ENCODE data around the gene AAK1. TPM values are rescaled to one million over a fixed set of nuclear protein-coding genes. Genes with fewer than 3 reads are reported as not detected.
"Not testable (repeated sequence)": the region's sequence is repeated elsewhere in the genome, so short reads cannot be mapped to it uniquely, and the experiment has no call there.

The AAK1 gene
- total and polyA plus RNA-seq, 8 donors, result 12.9 to 115 (median 66.8) TPM

DNA sequence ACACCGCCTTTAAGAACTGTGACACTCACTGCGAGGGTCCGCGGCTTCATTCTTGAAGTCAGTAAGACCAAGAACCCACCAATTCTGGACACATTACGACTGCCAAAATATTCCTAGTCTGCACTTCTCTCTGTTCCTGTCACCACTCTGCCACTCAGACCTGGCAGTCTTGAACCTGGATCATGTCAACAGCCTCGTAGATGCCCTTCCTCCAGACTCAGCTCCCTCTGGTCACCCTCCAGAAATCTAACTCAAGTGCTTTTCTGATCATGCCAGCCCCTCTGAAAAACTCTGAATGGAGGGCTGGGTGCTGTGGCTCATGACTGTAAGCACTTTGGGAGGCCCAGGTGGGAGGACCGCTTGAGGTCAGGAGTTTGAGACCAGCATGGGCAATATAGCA, 20.3 kb downstream of the AAK1 start:
- no peak overlapping the region for H3K27ac ChIP-seq
- no peaks in the 10 kb centered on the region for H3K9me3 ChIP-seq
- H3K4me1 ChIP-seq, result peaks cover 0 to 81% (median 58%) of the 10 kb centered on the region in 4 donors
- H3K36me3 ChIP-seq, result no peaks in the 10 kb centered on the region
- no peaks in the 10 kb centered on the region for H3K27me3 ChIP-seq
- WGBS, 5 donors, result 82 to 97% (median 95%) methylated on average over 7 of the region's 7 CpGs
- intact Hi-C loops (cut with DNase I; ENCODE audit: low total_unique reads), result no loop called here
- DNase-seq, result no peak
- no peak overlapping the region for H3K4me3 ChIP-seq
- TF ChIP-seq, protein P1, sequence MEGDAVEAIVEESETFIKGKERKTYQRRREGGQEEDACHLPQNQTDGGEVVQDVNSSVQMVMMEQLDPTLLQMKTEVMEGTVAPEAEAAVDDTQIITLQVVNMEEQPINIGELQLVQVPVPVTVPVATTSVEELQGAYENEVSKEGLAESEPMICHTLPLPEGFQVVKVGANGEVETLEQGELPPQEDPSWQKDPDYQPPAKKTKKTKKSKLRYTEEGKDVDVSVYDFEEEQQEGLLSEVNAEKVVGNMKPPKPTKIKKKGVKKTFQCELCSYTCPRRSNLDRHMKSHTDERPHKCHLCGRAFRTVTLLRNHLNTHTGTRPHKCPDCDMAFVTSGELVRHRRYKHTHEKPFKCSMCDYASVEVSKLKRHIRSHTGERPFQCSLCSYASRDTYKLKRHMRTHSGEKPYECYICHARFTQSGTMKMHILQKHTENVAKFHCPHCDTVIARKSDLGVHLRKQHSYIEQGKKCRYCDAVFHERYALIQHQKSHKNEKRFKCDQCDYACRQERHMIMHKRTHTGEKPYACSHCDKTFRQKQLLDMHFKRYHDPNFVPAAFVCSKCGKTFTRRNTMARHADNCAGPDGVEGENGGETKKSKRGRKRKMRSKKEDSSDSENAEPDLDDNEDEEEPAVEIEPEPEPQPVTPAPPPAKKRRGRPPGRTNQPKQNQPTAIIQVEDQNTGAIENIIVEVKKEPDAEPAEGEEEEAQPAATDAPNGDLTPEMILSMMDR (IDR thresholded peaks at IDR 0.05), result no peak

DNA sequence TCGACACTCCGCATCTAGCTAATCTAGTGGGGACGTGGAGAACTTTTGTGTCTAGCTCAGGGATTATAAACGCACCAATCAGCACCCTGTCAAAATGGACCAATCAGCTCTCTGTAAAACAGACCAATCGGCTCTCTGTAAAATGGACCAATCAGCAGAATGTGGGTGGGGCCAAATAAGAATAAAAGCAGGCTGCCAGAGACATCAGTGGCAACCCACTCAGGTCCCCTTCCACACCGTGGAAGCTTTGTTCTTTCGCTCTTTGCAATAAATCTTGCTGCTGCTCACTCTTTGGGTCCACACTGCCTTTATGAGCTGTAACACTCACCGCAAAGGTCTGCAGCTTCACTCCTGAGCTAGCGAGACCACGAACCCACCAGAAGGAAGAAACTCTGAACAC, 20.7 kb downstream of the AAK1 start:
- H3K9me3 ChIP-seq; H3K36me3 ChIP-seq; DNase-seq; H3K4me3 ChIP-seq; intact Hi-C loops (cut with DNase I; ENCODE audit: low total_unique reads); H3K27ac ChIP-seq; H3K27me3 ChIP-seq: not testable (repeated sequence)
- WGBS, 5 donors, result 86 to 93% (median 89%) methylated on average over 10 of the region's 10 CpGs
- H3K4me1 ChIP-seq, result peaks cover 0 to 81% (median 61%) of the 10 kb centered on the region in 4 donors

DNA sequence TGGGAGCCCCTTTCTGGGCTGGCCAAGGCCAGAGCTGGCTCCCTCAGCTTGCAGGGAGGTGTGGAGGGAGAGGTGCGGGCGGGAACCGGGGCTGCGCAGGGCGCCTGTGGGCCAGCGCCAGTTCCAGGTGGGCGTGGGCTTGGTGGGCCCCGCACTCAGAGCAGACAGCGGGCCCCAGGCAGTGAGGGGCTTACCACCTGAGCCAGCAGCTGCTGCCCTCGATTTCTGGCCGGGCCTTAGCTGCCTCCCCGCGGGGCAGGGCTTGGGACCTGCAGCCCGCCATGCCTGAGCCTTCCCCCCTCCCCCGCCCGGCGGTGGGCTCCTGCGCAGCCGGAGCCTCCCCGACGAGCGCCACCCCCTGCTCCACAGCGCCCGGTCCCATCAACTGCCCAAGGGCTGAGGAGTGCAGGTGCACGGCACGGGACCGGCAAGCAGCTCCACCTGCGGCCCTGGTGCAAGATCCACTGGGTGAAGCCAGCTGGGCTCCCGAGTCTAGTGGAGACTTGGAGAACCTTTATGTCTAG, 21.5 kb downstream of the AAK1 start:
- intact Hi-C loops (cut with DNase I; ENCODE audit: low total_unique reads); DNase-seq; H3K9me3 ChIP-seq; H3K27ac ChIP-seq; H3K4me3 ChIP-seq; H3K27me3 ChIP-seq; H3K36me3 ChIP-seq: not testable (repeated sequence)
- 94 to 99% (median 98%) methylated on average over 6 to 29 of the region's 29 CpGs for WGBS, 5 donors
- H3K4me1 ChIP-seq, result peaks cover 1 to 81% (median 63%) of the 10 kb centered on the region in 4 donors

DNA sequence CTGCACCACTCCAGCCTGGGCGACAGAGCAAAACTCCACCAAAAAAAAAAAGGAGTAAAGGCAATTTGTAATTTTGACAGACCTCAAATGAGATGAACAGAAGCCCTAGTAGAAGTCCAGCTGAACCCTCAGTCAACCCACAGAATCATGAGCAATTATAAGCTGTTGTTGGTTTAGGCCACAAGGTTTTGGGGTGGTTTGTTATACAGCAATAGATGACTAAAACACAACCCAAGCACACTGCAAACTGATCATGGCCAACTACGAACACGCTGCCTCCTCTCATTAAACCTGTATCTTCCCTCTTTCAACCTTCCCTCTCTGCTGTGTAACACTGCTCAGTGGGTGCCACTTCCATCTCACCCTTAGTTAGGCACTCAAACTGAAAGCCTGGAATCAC, 22.1 kb downstream of the AAK1 start:
- intact Hi-C loops (cut with DNase I; ENCODE audit: low total_unique reads), result no loop called here
- TF ChIP-seq POLR2A (IDR thresholded peaks at IDR 0.05) (no peak), POLR2AphosphoS5 (IDR thresholded peaks at IDR 0.05) (no peak), EP300 (IDR thresholded peaks at IDR 0.05) (no peak)
- TF ChIP-seq, protein P1 (IDR thresholded peaks at IDR 0.05), result no peak
- no peaks in the 10 kb centered on the region for H3K36me3 ChIP-seq
- no peaks in the 10 kb centered on the region for H3K9me3 ChIP-seq
- DNase-seq, result no peak
- no peak overlapping the region for H3K27ac ChIP-seq
- H3K4me1 ChIP-seq, result peaks cover 8 to 87% (median 66%) of the 10 kb centered on the region in 4 donors
- no peak overlapping the region for H3K4me3 ChIP-seq
- H3K27me3 ChIP-seq, result no peaks in the 10 kb centered on the region
- WGBS, 5 donors, result 76 to 98% (median 93%) methylated on average over 3 of the region's 3 CpGs

DNA sequence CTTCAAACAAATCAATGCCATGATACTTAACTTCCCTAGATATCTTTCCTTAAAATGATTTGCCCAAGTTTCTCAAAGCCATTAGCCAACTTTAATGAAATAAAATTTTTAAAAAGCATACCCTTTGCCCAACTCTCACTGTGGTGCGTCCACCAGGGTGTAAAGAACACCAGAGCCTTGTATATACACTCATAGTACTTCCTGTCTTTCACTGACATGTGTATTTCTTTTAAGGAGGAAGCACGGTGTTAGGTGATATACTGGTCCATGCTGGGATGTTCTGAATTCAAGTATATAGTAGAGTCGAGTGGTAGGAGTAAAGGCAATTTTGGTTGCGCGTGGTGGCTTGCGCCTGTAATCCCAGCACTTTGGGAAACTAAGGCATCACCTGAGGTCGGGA, 22.7 kb downstream of the AAK1 start:
- intact Hi-C loops (cut with DNase I; ENCODE audit: low total_unique reads), result no loop called here

More for the DNA sequence above, 22.7 kb downstream of the AAK1 start:
- TF ChIP-seq EP300 (IDR thresholded peaks at IDR 0.05) (no peak), POLR2AphosphoS5 (IDR thresholded peaks at IDR 0.05) (no peak), POLR2A (IDR thresholded peaks at IDR 0.05) (no peak)
- TF ChIP-seq, protein P1 (IDR thresholded peaks at IDR 0.05), result no peak
- no peaks in the 10 kb centered on the region for H3K36me3 ChIP-seq
- peaks cover 12 to 89% (median 71%) of the 10 kb centered on the region in 4 donors for H3K4me1 ChIP-seq
- H3K9me3 ChIP-seq, result no peaks in the 10 kb centered on the region
- no peak overlapping the region for H3K4me3 ChIP-seq
- no peak for DNase-seq
- 89 to 97% (median 95%) methylated on average over 7 of the region's 7 CpGs for WGBS, 5 donors
- H3K27ac ChIP-seq, result no peak overlapping the region
- no peaks in the 10 kb centered on the region for H3K27me3 ChIP-seq

All from stomach (tissue), 9 donors.